GM21529 (cell line): ENCODE results near the gene KDM4B.

Experiments used
- ATAC-seq: cut with Tn5 transposase; IDR thresholded peaks from one replicate; pipeline ENCODE4 v1.9.1; 2021; ENCODE audit not compliant: unreplicated experiment

Gene KDM4B

GRCh38 chr19:5103061-5103701 lies 134.3 kb downstream of the KDM4B start:
- ATAC-seq = no peak

GRCh38 chr19:5103812-5104410 lies 135.0 kb downstream of the KDM4B start:
- no peak for ATAC-seq

GRCh38 chr19:5104871-5105351 lies 136.0 kb downstream of the KDM4B start:
- no peak for ATAC-seq

- no peak for ATAC-seq
Observed at GRCh38 chr19:5106191-5106726, 137.3 kb downstream of the KDM4B start.

- ATAC-seq = no peak
Observed at GRCh38 chr19:5106971-5107370, 138.1 kb downstream of the KDM4B start.

- no peak for ATAC-seq
Observed at GRCh38 chr19:5107432-5108122, 138.7 kb downstream of the KDM4B start.

- no peak for ATAC-seq
Observed at GRCh38 chr19:5108123-5108596, 139.2 kb downstream of the KDM4B start.

- no peak for ATAC-seq
Observed at GRCh38 chr19:5108866-5109265, 140.0 kb downstream of the KDM4B start.

GRCh38 chr19:5109560-5109959 lies 140.6 kb downstream of the KDM4B start:
- ATAC-seq = no peak

- ATAC-seq = no peak
Observed at GRCh38 chr19:5110546-5110945, 141.6 kb downstream of the KDM4B start.

GRCh38 chr19:5111051-5111450 lies 142.1 kb downstream of the KDM4B start:
- no peak for ATAC-seq

GRCh38 chr19:5112175-5112574 lies 143.3 kb downstream of the KDM4B start:
- no peak for ATAC-seq

- no peak for ATAC-seq
Observed at GRCh38 chr19:5112681-5113575, 144.0 kb downstream of the KDM4B start.

- ATAC-seq = no peak
Observed at GRCh38 chr19:5113633-5114586, 145.0 kb downstream of the KDM4B start.

GRCh38 chr19:5114727-5115126 lies 145.8 kb downstream of the KDM4B start:
- no peak for ATAC-seq

GRCh38 chr19:5115351-5115750 lies 146.4 kb downstream of the KDM4B start:
- no peak for ATAC-seq

- no peak for ATAC-seq
Observed at GRCh38 chr19:5115771-5116202, 146.9 kb downstream of the KDM4B start.

- no peak for ATAC-seq
Observed at GRCh38 chr19:5116292-5116691, 147.4 kb downstream of the KDM4B start.

- ATAC-seq = no peak
Observed at GRCh38 chr19:5117421-5117820, 148.5 kb downstream of the KDM4B start.

GRCh38 chr19:5118026-5118425 lies 149.1 kb downstream of the KDM4B start:
- no peak for ATAC-seq
